MM.1S (cell line): ENCODE data around the gene FCSK.

Source experiments
- CTCF ChIP-seq: fragments of 300-600 bp; sonication (generic); IDR thresholded peaks from 2 replicates; pipeline ENCODE4 v1.5.1; 2016; ENCODE audit warnings: antibody characterized with exemption, low read length, mixed read lengths
- EZH2 ChIP-seq: fragments of 300-600 bp; sonication (generic); optimal IDR thresholded peaks from 2 replicates; pipeline ENCODE3; 2017; ENCODE audit warnings: low read depth, mild to moderate bottlenecking, antibody characterized with exemption, low read length, mixed read lengths

GRCh38 chr16:70523076-70523742, 68.8 kb downstream of the FCSK start, which contains the start of gene COG4:
- TF ChIP-seq EZH2 (no peak), CTCF (no peak)
